Fibroblast of skin of right quadriceps (primary cell): ENCODE results near the gene SLC22A3.
"Not testable (repeated sequence)": the region's sequence is repeated elsewhere in the genome, so short reads cannot be mapped to it uniquely, and the experiment has no call there.

Experiments
- DNase-seq: peaks from one replicate; pipeline ENCODE4 v3.0.0-alpha.2; 2013

The SLC22A3 gene, protein sequence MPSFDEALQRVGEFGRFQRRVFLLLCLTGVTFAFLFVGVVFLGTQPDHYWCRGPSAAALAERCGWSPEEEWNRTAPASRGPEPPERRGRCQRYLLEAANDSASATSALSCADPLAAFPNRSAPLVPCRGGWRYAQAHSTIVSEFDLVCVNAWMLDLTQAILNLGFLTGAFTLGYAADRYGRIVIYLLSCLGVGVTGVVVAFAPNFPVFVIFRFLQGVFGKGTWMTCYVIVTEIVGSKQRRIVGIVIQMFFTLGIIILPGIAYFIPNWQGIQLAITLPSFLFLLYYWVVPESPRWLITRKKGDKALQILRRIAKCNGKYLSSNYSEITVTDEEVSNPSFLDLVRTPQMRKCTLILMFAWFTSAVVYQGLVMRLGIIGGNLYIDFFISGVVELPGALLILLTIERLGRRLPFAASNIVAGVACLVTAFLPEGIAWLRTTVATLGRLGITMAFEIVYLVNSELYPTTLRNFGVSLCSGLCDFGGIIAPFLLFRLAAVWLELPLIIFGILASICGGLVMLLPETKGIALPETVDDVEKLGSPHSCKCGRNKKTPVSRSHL

DNA sequence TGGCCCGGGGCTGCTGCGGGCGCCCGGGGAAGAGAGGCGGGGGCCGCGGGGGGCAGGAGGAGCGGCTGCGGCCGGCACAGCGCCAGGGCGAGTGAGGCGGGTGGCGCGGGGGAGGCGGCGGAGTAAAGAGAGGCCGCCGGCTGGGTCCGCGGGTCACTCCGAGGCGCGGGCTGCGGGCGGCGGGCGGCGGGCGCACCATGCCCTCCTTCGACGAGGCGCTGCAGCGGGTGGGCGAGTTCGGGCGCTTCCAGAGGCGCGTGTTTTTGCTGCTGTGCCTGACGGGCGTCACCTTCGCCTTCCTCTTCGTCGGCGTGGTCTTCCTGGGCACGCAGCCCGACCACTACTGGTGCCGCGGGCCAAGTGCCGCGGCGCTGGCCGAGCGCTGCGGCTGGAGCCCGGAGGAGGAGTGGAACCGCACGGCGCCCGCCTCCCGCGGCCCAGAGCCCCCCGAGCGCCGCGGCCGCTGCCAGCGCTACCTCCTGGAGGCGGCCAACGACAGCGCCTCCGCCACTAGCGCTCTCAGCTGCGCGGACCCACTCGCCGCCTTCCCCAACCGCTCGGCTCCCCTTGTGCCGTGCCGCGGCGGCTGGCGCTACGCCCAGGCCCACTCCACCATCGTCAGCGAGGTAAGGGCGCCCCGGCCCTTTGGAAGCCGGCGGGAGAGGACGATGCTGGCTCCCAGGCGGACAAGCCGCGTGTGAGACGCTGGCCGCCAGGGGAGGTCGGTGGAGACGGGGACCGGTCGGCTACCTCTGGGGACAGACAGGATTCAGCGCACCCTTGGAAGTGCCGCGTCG, at the start of gene SLC22A3:
Gene SLC22A3 (plus strand): TSS at position 156 of the 797 bp plus-strand sequence. CDS start 42 bp downstream, at position 198.
- peak; percentile 5 for DNase-seq

DNA sequence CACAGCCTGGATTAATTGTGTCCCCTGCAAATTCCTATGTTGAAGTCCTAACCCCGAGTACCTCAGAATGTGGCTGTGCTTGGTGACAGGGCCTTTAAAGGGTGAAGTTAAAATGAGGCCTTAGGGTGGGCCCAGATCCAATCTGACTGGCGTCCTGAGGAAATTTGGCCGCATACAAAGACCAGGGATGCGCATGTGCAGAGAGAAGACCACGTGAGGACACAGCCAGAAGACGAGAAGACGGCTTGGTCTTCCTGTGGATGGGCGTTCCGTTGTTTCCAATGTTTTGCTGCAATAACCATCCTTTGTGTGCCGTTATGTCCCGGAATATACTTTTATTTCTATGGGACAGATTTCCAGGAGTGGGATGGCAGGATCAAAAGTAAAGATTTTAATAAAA, 48.6 kb upstream of the SLC22A3 start:
- no peak for DNase-seq

DNA sequence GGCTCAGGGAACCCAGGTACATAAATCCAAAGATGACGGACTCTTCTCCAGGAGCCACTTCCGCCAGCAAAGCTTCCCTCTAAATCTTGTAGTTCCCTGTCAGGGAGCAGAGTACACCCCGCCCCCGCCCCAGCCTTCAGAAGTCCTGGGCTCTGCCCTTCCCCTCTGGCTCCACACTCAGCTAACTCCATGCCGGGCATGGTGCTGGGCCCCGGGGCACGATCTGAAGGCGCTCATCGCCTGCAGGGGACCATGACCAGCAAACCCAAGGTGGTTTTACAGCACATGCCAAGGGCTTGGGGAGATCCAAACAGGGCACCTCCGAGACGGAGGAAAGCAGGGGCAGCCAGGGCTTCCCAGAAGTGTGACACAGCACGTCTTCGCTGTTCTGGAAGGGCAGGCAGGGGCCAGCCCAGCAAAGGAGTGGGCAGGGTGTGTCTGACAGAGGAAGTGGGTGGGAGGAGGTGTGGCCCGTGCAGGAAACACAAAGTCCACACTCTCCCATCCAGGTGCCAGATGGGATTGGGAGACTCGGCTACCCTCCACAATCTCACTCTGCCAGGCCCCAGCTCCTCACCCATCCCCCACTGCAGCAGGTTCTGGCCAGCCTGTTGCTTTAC, 48.0 kb upstream of the SLC22A3 start:
- DNase-seq, result no peak

DNA sequence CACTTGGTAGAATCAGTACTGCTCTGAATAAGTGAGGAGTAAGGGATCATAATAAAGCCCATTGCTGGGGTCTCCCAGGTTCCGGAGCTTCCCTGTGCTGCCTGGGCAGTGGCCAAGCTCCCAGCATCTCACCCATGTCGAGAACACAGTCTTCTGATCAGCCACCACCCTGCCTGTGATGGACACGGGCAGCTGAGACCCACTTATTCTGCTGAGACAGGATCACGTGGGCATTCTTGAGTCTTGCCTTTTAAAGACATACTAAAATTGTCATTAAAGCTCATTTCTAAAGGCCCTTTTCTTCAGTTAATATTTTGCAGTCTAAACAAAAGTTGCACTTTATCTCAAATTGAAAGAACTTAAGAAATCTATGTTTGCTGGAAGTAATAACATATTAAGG, 46.8 kb upstream of the SLC22A3 start:
- DNase-seq, result no peak

DNA sequence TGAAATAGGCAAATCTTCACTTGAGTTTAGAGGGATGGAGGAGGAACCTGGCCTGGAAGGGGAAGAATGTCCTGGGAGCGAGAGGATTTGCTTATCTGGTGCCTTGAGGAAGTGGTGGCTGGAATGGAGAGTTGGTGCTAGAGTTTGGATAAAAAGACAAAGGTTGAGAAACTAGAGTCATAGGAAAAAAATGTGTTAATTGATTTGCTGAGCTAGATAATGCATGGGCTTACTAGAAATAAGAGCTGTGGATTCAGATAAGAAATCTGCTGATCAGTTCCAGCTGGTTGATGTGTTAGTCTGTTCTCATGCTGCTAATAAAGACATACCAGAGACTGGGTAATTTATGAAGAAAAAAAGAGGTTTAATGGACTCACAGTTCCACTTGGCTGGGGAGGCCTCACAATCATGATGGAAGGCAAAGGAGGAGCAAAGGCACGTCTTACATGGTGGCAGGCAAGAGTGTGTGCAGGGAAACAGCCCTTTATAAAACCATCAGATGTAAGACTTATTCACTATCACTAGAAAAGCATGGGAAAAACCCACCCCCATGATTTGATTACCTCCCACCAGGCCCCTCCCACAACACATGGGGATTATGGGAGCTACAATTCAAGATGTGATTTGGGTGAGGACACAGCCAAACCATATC, 45.6 kb upstream of the SLC22A3 start:
- DNase-seq, result not testable (repeated sequence)

DNA sequence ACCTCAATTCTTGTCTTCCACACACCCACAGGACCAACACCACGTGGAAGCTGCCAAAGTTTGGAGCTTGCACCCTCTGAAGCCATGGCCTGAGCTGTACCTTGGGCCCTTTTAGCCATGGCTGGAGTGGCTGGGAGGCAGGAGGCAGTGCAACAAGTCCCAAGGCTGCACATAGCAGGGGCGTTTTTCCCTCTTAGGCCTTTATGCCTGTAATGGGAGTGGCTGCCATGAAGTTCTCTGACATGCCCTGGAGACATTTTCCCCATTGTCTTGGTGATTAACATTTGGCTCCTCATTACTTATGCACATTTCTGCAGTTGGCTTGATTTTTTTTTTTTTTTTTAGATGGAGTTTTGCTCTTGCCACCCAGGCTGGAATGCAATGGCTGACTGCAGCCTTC, 44.4 kb upstream of the SLC22A3 start:
- DNase-seq, result no peak

DNA sequence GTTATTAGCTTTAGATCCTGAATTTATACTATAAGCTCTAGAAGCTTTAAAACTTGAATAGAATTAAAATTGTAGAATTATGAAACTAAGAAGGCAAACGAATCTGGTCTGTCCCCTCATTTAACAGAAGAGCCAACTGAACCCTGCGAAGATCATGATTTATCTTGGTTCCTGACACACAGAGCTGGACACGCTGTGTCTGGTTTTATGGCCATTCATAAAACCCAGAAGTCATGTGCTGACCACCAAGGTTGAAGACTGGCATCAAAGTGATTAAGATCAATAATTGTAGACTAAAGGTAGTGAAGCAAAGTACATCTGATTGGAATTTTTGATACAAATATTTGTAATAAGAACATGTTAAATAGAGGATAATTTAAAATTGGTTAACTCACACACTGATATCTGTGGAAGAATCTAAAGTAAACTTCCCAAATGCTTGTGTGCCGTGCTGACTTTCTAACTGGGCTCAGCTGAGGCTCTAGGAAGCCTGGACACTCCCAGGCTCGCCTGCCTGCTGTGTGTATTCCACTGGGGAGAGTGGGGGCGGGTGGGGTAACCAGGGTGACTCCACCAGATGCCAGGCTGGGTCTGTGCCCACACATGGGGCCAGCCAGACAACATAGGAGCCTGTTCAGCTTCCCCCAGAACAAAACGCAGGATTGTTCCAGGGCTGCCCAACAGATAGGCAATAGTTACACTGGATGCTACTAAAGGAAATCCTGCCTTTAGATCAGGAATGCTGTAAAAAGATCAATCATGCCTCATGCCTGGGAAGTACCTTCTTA, 42.1 kb upstream of the SLC22A3 start:
- no peak for DNase-seq

DNA sequence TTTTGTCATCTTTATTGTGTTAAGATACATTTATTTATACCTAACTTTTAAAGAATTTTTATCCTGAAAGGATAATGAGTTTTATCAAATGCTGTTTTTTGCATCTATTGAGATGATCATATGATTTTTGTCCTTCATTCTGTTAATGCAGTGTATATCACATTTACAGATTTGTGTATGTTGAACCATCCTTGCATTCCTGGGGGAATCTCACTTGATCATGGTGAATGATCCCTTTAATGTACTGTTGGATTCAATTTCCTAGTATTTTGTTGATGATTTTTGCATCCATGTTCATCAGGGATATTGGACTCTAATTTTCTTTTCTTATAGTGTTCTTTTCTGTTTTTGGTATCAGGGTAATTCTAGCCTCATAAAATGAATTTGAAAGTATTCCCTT, 38.5 kb upstream of the SLC22A3 start:
- no peak for DNase-seq

DNA sequence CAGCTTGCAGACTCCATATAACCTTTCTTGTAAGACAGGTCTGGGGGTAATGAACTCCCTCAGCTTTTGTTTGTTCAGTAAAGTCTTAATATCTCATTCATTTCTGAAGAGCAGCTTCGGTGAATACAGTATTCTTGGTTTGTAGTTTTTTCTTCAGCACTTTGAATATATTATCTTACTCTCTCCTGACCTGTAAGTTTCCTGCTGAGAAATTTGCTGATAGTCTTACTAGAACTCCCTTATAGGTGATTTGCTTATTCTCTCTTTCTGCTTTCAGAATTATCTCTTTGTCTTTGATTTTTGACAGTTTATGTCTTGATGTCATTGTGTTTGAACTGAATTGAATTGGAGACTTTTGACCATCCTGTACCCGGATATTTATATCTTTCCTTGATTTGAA, 35.3 kb upstream of the SLC22A3 start:
- DNase-seq, result no peak

DNA sequence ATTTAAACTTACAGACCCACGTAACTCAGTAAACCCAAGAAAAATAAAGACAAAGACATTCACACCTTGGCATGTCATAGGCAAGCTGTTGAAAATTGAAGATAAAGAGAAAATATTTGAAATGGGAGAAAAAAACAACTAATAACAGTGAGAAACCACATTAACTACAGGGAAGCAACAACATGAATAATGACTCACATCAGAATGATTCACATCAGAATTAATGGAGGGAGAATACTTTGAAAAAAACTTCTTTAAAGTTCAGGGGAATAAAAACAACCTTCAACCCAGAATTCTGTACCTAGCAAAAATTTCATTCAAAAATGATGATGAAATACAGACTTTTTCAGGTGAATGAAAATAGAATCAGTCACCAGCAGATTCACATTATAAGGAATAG, 32.9 kb upstream of the SLC22A3 start:
- no peak for DNase-seq

DNA sequence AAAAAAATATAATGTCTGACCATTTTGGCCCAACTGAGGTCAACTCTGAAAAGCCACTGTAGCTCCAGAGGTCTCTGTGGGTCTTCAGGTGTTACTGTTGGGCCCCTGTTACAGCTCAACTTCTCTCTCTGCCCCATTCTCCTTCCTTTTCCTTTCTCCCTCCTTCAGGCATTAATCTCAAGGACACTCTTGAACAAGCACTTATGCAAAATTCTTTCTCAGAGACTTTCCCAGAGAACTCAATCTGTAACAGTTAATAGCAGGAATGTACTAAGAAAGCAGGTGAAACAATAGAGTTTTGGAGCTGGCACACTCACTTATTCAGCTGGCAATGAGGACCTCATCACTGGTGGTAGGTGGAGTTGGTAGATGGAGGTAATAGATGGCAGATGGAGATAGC, 31.9 kb upstream of the SLC22A3 start:
- no peak for DNase-seq

DNA sequence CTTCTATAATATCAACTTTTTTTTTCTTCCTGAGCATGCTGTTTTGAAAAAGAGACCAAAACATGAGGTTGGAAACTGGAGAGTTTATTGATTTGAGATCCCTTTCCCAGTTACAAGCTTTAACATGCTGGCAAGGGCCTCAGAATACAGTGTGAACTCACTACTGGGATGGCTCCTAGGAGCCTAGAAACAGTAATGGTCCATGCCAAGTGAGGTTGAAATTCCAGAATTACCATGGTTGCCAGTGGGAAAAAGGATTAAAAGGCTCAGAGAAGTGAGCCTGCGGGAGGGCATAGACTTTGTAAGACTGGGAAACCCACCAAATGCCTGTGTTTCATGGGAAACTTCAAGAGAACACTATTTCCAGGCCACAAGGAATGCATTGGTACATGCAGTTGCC, 28.9 kb upstream of the SLC22A3 start:
- no peak for DNase-seq

DNA sequence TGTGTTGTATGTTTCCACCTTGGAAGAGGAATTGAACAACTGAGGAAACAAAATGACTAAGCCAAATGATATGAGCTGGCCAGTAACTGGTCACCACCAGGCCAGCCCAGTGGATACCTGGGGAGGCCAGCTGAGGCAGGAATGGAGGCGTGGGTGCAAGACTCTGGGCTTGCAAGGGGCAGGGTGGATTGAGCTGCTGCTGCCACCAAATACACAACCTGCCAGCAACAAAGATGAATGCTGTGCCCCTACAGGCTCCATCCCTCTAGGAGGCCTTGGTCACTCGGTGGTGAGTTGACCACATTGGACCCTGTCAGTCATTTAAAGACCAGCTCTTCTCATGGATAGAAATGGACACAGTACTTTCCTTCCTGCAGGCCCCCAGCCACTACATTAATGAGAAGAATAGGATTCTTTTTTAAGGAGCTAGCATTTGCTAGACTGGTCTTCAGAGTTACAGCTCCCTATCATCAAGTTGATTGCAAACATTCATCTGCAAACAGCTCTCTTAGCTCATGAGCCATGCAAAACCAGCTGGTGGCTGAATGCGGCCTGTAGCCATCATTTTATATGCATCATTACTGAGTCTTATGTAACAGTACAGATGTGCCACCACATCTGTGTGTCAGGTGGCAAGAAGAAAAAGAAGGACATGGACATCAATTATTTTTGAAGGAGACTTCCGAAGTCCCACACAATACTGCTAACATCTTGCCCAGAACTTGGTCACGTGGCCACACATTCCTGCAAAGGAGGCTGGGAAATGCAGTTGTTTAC, 26.3 kb upstream of the SLC22A3 start:
- no peak for DNase-seq

DNA sequence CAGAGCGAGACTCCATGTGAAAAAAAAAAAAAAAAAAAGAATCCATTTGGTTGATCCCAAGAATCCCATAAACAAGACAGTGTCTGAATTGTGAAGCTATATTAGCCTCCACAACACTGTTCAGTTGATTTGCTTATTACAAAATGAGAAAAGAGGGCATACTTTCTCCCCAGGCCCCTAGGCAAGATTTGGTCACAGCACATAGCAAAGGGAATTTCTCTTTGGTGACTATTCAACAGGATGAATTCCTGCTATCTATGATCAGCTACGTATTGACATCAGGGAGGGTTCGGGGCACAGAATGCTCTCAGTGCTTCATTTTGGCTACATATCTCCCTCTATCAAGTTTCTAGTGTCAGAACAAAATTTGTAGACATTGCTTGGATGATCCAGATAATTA, 20.2 kb upstream of the SLC22A3 start:
- DNase-seq, result no peak

DNA sequence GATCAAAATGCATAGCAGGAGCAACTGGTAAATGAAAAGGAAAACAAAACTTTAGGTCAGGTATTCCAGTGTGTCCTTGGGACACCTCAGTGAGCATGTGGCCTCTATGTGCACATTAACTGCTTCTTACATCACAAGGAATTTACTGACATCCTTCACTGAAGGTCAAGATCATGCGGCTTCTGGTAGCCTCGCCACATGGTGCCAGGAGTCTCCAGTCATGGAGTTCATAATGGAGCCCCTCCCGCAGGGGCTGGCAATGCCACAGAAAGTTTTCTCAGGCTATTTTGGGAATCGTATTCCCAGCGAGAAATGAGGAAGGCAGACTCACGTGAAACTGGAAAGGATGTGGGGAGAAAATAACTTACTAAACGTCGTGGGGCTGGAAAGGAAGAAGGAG, 19.7 kb upstream of the SLC22A3 start:
- DNase-seq, result no peak

DNA sequence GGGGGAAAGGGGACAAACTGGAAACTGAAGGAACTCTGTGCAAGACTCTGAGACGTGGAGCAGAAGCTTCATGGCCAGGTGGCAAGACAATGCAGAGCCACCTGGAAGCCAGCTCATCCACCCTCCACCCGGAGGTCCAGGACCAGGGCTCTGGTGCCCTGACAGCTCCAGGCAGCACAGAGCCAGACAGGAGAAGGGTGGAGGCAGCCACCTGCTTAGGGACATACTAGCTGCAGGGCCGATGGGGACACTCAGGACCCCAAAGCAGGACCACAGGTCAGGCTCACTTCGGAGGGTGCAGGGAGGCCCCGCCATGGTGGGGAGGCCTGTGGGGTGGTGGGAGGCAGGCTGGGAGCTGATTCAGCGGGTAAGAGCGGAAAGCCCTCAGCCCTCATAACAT, 19.0 kb upstream of the SLC22A3 start:
- no peak for DNase-seq

DNA sequence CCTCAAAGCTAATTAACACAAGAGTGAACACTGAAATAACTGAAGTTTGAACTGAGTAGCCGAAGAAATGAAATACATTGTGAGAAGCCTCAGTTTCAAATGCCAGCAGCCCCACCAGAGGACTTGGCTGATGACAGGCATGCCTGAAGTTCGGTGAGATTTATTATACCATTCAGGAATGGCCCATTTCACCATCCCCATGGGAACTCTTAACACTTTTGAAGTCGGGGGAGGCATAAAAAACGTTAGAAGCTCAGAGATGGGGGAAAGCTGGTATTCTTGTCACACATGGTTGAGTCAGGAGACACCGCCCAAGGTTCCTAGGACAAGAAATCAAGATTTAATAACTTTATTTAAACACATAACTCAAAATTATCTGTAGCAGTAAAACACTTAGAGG, 17.6 kb upstream of the SLC22A3 start:
- DNase-seq, result peak; percentile 26

DNA sequence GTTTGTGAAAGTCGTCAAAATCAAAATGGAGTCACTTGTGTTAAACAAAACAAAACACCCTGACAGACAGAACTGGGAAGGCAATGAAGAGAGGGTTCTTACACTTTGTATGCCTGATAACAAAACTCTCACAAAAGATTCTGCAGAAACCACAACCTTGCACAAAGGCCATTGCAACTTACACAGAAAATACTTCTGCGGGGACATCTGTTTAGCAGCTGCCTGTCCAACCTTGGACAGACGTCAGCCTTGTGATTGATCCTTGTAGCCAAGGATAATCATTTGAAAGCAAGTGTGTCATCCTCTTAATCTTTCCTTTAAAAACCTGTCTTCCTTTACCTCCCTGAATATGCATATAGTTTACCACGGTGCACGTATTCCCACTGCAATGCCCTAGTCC, 17.0 kb upstream of the SLC22A3 start:
- no peak for DNase-seq

DNA sequence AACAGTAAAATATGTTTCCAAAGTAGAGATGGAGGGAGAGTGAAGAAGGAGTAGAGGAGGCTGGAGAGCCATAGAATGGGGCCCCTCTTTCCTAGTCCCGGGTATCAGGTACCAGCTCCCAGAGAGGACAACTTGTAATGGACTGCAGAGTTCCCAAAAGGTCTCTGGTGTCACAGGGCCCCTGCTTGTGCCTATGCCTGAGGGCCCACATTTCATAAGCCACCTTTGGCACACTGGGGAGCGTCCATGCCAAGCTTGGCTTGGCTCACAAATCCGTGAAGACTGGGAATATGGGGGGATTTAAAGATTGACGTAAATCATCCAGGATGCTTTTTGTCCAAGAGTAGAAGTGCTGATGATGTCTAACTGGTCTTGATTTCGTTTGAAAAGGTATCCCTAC, 16.4 kb upstream of the SLC22A3 start:
- DNase-seq, result no peak

DNA sequence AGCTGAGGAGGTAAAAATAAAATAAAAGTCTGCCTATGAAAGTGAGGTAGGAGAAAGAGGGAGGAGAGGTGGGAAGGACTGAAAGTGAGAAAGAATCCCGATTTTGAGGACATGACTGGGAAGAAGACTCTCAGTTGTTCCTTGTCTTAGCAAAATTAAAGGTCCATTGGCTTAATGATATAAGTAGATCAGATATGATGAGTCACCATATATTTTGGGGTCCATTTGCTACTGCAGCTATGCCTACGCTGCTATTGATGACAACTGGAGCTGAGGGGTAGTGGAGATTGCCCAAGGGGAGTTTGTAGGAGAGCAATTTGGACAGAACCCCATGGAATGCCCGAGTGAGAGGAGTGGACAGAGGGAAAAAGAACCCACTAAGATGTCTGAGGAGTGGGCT, 15.1 kb upstream of the SLC22A3 start:
- DNase-seq, result no peak

DNA sequence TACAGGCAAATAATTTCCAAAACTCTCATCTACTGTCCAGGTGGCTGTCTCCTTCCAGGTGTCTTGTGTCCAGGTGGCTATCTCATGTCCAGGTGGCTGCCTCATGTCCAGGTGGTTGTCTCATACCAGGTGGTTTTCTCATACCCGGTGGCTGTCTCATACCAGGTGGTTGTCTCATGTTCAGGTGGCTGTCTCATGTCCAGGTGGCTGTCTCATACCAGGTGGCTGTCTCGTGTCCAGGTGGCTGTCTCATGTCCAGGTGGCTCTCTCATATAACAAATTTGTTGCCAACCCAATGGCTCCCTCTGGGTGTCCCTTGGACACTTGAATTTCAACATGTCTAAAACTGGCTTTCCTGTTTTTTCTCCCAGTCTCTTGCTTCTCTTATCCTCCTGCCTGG, 14.3 kb upstream of the SLC22A3 start:
- DNase-seq, result no peak
